Heart left ventricle (tissue), 16 donors: ENCODE measurements around the gene SLK. TPM values are rescaled to one million over a fixed set of nuclear protein-coding genes. Genes with fewer than 3 reads are reported as not detected.
A peak's percentile ranks its signal among the peaks of the same experiment; 100 is the strongest.

ENCODE experiments used
- ATAC-seq, 4 donors: fragments of 200-7000 bp; cut with Tn5 transposase; one replicate each; pipeline ENCODE4 v1.9.1; 2020 to 2022; ENCODE audit warnings: moderate library complexity in 4 of 4, mild to moderate bottlenecking in 3 of 4, moderate number of reproducible peaks in 1 of 4
- DNase-seq, 5 donors: peaks; one replicate each; pipeline ENCODE4 v3.0.0-alpha.2; 2020
- H3K27ac ChIP-seq, 12 donors: fragments of 200-600 bp; sonication (generic) in 4 of 12; one replicate each; pipeline versions ENCODE4 v1.5.0 to v1.8.0; 2016 to 2022; ENCODE audit warnings: mild to moderate bottlenecking in 2 of 12
- H3K27me3 ChIP-seq, 9 donors: fragments of 200-600 bp; sonication (generic) in 2 of 9; one replicate each; pipeline versions ENCODE4 v1.5.1 to v1.8.0; 2016 to 2022; ENCODE audit warnings: mild to moderate bottlenecking in 3 of 9
- H3K36me3 ChIP-seq, 9 donors: fragments of 200-600 bp; sonication (generic) in 2 of 9; one replicate each; pipeline versions ENCODE4 v1.5.0 to v1.8.0; 2018 to 2022; ENCODE audit warnings: mild to moderate bottlenecking in 2 of 9
- H3K4me1 ChIP-seq, 12 donors: fragments of 200-600 bp; sonication (generic) in 4 of 12; one replicate each; pipeline versions ENCODE4 v1.5.0 to v1.8.0; 2016 to 2022; ENCODE audit warnings: mild to moderate bottlenecking in 3 of 12
- H3K4me3 ChIP-seq, 12 donors: fragments of 200-600 bp; sonication (generic) in 4 of 12; one replicate each; pipeline versions ENCODE4 v1.5.0 to v1.8.0; 2017 to 2022; ENCODE audit warnings: mild to moderate bottlenecking in 9 of 12, moderate library complexity in 4 of 12
- H3K9me3 ChIP-seq, 12 donors: fragments of 200-600 bp; sonication (generic) in 4 of 12; one replicate each; pipeline versions ENCODE4 v1.5.0 to v1.8.0; 2016 to 2022; ENCODE audit warnings: mild to moderate bottlenecking in 1 of 12
- CTCF ChIP-seq, 12 donors: fragments of 200-600 bp; sonication (generic) in 4 of 12; IDR thresholded peaks; one replicate each; pipeline versions ENCODE4 v1.5.0 to v1.8.0; 2018 to 2022; ENCODE audit warnings: antibody characterized with exemption in 12 of 12, mild to moderate bottlenecking in 5 of 12
- POLR2A ChIP-seq, 2 donors: fragments of 450-650 bp; IDR thresholded peaks; one replicate each; pipeline ENCODE4 v1.6.1; 2017; ENCODE audit warnings: antibody characterized with exemption in 2 of 2, mild to moderate bottlenecking in 2 of 2, moderate library complexity in 2 of 2
- WGBS, 4 donors: extraction: QIAGEN DNeasy Blood & Tissue Kit in 2 of 4; methylation state at CpG; one replicate each; pipeline versions ENCODE4 v1.1.5 to v1.1.7; 2013 to 2018; 5-methylcytosine and 5-hydroxymethylcytosine counted together
- intact Hi-C, 10 donors: fragments of 100-400 bp; cut with DNase I; formaldehyde crosslinking; loops; one replicate each; pipeline versions ENCODE4 v1.11.1 to v1.14.2; 2022
- polyA plus RNA-seq, 2 donors: library from polyadenylated mRNA; stranded (reverse); fragments of 200-250 nt; gene quantifications; one replicate each; pipeline ENCODE4 v1.2.3, GENCODE V29; 2013
- total RNA-seq, 9 donors: library from RNA; depleted of rRNA in 2 of 9; stranded (reverse); fragments of >200 nt in 2 of 9; fragmentation: NEBNext Ultra II Directional in 3 of 9; extraction: Animal tissue kit (Norgen Biotek cat#: 25700) in 3 of 9; gene quantifications; one replicate each; pipeline versions ENCODE4 v1.1.0 to v1.2.4, GENCODE V29; 2016 to 2023
- donor health status: ischemic (EF 13 %, LVEDD 7.1; RV severe dilation, severe dysfunction).
- donor health status: healthy with polysubstance abuse.
- donor health status: DM: no; HTN: yes; CAD: no.
- donor health status: DM: no; HTN: no; CAD: no.
- donor health status: ischemic (EF 25% LVEDD 6.9; RV normal size, moderate dysfunction).
- donor health status: ischemic (EF 25% LVEDD 5.7; RV mildly dilated, moderate dysfunction).
- donor health status: healthy.
- donor health status: DM: yes; HTN: yes; CAD: no.
- donor health status: ischemic (EF 35%, LVEDD 5.7; RV mildly dilated, moderate dysfunction).
- donor health status: nonischemic (EF 11% LVEDD 7.7; RV severe dilation, severe dysfunction).
- donor health status: DM: yes; HTN: yes; CAD: no.
- donor health status: PGD.
- donor health status: ischemic (EF 29% LVEDD 5.4; RV normal size, mild dysfunction).
- donor health status: nonischemic (EF 23%, LVEDD 6.1; RV moderate dilation, normal function).

SLK gene
- total and polyA plus RNA-seq, 11 donors: 10.0 to 57.8 (median 45.2) TPM

DNA sequence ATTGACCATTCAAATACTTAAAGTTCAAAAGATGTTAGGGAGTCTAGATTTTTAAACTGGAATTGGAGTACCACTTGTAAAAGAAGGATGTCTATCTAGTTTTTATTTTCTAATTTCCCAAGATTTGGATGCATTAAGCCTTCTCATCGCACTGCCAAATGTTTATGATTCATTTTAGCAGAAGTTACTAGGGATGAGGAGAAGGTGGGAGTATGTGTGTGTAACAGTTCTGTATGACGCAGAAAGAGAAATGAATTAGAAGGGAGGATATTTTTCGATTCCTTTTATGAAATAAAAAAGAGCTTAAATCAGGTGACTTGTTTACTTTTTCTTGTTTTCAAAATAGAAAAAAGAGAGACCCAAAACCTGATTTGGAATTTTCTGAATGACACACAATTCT is 6.8 kb upstream of the SLK start:
- TF ChIP-seq CTCF (IDR thresholded peaks at IDR 0.05): no peak
- no peak for TF ChIP-seq POLR2A (IDR thresholded peaks at IDR 0.05)
- Histone ChIP-seq H3K27ac (no peak overlapping the region), H3K9me3 (peaks cover 0 to 2% (median 0%) of the 10 kb centered on the region in 12 donors), H3K4me3 (no peak overlapping the region), H3K36me3 (no peaks in the 10 kb centered on the region), H3K4me1 (no peaks in the 10 kb centered on the region), H3K27me3 (no peaks in the 10 kb centered on the region)
- DNase-seq (no peak), ATAC-seq (no peak)
- WGBS, 4 donors: 75 to 80% (median 80%) methylated on average over 3 of the region's 3 CpGs
- intact Hi-C loops: loop anchor here in 2 of 10 donors (5.0 to 10.0 kb wide), 2 partner anchors 38 to 165 kb away; partner anchors contain the start of gene SFR1 (in 1 of the 2)

- intact Hi-C loops: loop anchor here in 9 of 10 donors (1.0 to 10.0 kb wide), 13 partner anchors 45 to 157 kb away; partner anchors contain the start of genes STN1 (in 6 of the 9) and SFR1 (in 4 of the 9)
- WGBS, 4 donors: 0 to 1% (median 0%) methylated on average over 28 to 55 of the region's 55 CpGs
- Histone ChIP-seq H3K27ac (peak overlapping the region; percentile 94 to 99 (median 96)), H3K9me3 (no peaks in the 10 kb centered on the region), H3K36me3 (no peaks in the 10 kb centered on the region), H3K4me3 (peak overlapping the region; percentile 83 to 99 (median 92)), H3K4me1 (peaks cover 0 to 45% (median 33%) of the 10 kb centered on the region in 12 donors), H3K27me3 (no peaks in the 10 kb centered on the region)
- TF ChIP-seq CTCF (IDR thresholded peaks at IDR 0.05) (peak in 1 of 12 donors; percentile 19), POLR2A (IDR thresholded peaks at IDR 0.05) (no peak)
- DNase-seq (peak in 1 of 5 donors; percentile 32), ATAC-seq (peak in 3 of 4 donors; percentile 29 to 61 (median 58))
Observed at GRCh38 chr10:103967448-103968071, 620 bp downstream of the SLK start.

GRCh38 chr10:103968441-103969391 is 1.8 kb downstream of the SLK start:
- DNase-seq (no peak), ATAC-seq (no peak)
- H3K4me1 ChIP-seq: peaks cover 0 to 56% (median 33%) of the 10 kb centered on the region in 12 donors
- H3K36me3 ChIP-seq: no peaks in the 10 kb centered on the region
- H3K27me3 ChIP-seq: no peaks in the 10 kb centered on the region
- intact Hi-C loops: loop anchor here in 5 of 10 donors (2.0 to 10.0 kb wide), 8 partner anchors 46 to 156 kb away; partner anchors contain the start of genes SFR1 (in 4 of the 5) and STN1 (in 1 of the 5)
- H3K4me3 ChIP-seq: peak overlapping the region; percentile 83 to 99 (median 92)
- TF ChIP-seq CTCF (IDR thresholded peaks at IDR 0.05): no peak
- no peak for TF ChIP-seq POLR2A (IDR thresholded peaks at IDR 0.05)
- 39 to 42% (median 41%) methylated on average over 23 of the region's 23 CpGs for WGBS, 4 donors
- no peaks in the 10 kb centered on the region for H3K9me3 ChIP-seq
- peak overlapping the region in 10 of 12 donors; percentile 2 to 99 (median 96) for H3K27ac ChIP-seq
